Colon (tissue), 2 donors: ENCODE results near the gene RNU6-9.

Experiments
- FAIRE-seq: peaks from 2 replicates; lab custom pipeline; 2012; peaks lifted over from hg19 to GRCh38; lab: Jason Lieb, UNC
- donor health status: control.
- donor health status: control.

The RNU6-9 gene

GRCh38 chr19:899336-900042 lies 6.2 kb downstream of the RNU6-9 start:
- FAIRE-seq, result no peak

GRCh38 chr19:900043-900301 lies 6.7 kb downstream of the RNU6-9 start:
- FAIRE-seq, result no peak

GRCh38 chr19:900302-901111 lies 7.2 kb downstream of the RNU6-9 start:
- no peak for FAIRE-seq

- no peak for FAIRE-seq
Observed at GRCh38 chr19:901216-902092, 8.2 kb downstream of the RNU6-9 start.

- no peak for FAIRE-seq
Observed at GRCh38 chr19:902093-902370, 8.7 kb downstream of the RNU6-9 start.

GRCh38 chr19:902446-903226 lies 9.4 kb downstream of the RNU6-9 start:
- FAIRE-seq, result no peak

GRCh38 chr19:903266-903797 lies 10.0 kb downstream of the RNU6-9 start:
- no peak for FAIRE-seq

GRCh38 chr19:904545-904944 lies 11.3 kb downstream of the RNU6-9 start:
- FAIRE-seq, result no peak

GRCh38 chr19:906480-906879 lies 13.2 kb downstream of the RNU6-9 start:
- no peak for FAIRE-seq

GRCh38 chr19:907183-907853 lies 14.0 kb downstream of the RNU6-9 start:
- FAIRE-seq, result no peak

GRCh38 chr19:911197-912033 lies 18.1 kb downstream of the RNU6-9 start:
- FAIRE-seq, result no peak

GRCh38 chr19:912181-913079 lies 19.1 kb downstream of the RNU6-9 start:
- no peak for FAIRE-seq

GRCh38 chr19:913080-913748 lies 19.9 kb downstream of the RNU6-9 start, which contains the start of gene R3HDM4:
R3HDM4 (minus strand) TSS chr19:913219; CDS start chr19:913157, 62 bp downstream.
- no peak for FAIRE-seq

GRCh38 chr19:916645-917322 lies 23.5 kb downstream of the RNU6-9 start:
- FAIRE-seq, result no peak

GRCh38 chr19:917323-918151 lies 24.3 kb downstream of the RNU6-9 start, which contains the start of gene KISS1R:
KISS1R (plus strand) TSS chr19:917333; CDS start chr19:917503, 170 bp downstream.
- no peak for FAIRE-seq

GRCh38 chr19:918152-918437 lies 24.8 kb downstream of the RNU6-9 start:
- no peak for FAIRE-seq

- no peak for FAIRE-seq
Observed at GRCh38 chr19:918481-919198, 25.4 kb downstream of the RNU6-9 start.
